ENCODE results near the gene LRMDA. TPM values are rescaled to one million over a fixed set of nuclear protein-coding genes. Genes with fewer than 3 reads are reported as not detected.

LRMDA gene
- total and polyA plus RNA-seq, 2 of the 8 experiments (the other 6 are each of a cell fraction or from before 2014, with no cell fraction given) = 0.86 to 2.8 TPM

DNA sequence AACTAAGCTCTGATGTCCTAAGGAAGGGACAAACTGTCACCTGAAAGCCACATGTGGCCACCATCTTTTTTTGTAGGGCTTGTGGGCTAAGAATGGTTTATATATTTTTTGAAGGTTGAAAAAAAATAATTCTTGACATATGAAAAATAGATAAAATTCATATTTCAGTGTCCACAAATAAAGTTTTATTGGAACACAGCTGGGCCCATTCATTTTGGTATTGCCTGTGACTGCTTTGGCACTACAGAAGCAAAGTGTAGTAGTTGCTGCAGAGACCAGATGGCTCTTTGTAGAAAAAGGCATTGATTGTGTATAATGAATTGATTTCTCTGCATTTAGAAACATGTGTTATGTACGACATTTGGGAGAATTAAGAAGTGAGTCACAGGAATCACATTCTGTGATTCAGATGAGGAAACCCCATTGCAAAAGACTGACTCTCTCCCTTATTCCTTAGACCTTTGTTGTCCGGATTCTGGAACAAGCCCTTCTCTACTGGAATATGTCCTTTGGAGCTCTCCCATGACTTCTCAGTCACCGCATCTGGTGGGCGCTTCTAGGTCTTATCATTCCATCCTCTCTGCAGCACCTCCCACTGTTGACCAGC is 438.7 kb downstream of the LRMDA start:
- H2BK12ac ChIP-seq (ENCODE audit: low read depth, low read length) = no peak overlapping the region
- no peak overlapping the region for H2BK120ac ChIP-seq (replicated peaks; ENCODE audit: low read depth, low read length)
- CTCF ChIA-PET (ENCODE audit: partially characterized antibody) = interaction anchor here (1.0 to 1.2 kb wide), 2 partner anchors 12 to 181 kb away, joined by 3 read pairs; no protein-coding TSS in a partner anchor
- H3K36me3 ChIP-seq (ENCODE audit: control insufficient read depth in 2 of 4, insufficient read depth in 4 of 4, low read length in 3 of 4) = no peaks in the 10 kb centered on the region; a peak in 1 of 8 replicates
- no peak overlapping the region for H3K27ac ChIP-seq (ENCODE audit: low read depth, low read length)
- no peak overlapping the region for H4K91ac ChIP-seq (replicated peaks; ENCODE audit: insufficient read length, low read length)
- H3K23ac ChIP-seq (ENCODE audit: insufficient read length) = no peak overlapping the region
- no peak overlapping the region for H3K4me3 ChIP-seq (ENCODE audit: extremely low read depth in 1 of 4, insufficient read depth in 2 of 4, low read depth in 3 of 4, low read length in 4 of 4)
- H3K23me2 ChIP-seq (ENCODE audit: low read depth, low read length) = no peaks in the 10 kb centered on the region
- 93% methylated on average over 4 of the region's 4 CpGs; no CpG with 5 or more reads in 1 of the 2 experiments for WGBS, 2 experiments (ENCODE audit: extremely low coverage in 1 of 2, insufficient coverage in 1 of 2, insufficient read length in 1 of 2, insufficient replicate concordance in 2 of 2, low coverage in 1 of 2, low lambda C conversion rate in 2 of 2, missing lambda C conversion rate in 1 of 2)
- no peak overlapping the region for H2AFZ ChIP-seq (ENCODE audit: low read length)
- H2BK20ac ChIP-seq (ENCODE audit: low read length) = no peak overlapping the region
- H3K79me2 ChIP-seq (ENCODE audit: control insufficient read depth in 1 of 2, insufficient read depth in 2 of 2, low read length in 2 of 2) = no peaks in the 10 kb centered on the region
- H3K14ac ChIP-seq (ENCODE audit: insufficient read length) = no peak overlapping the region
- H3K4me2 ChIP-seq (ENCODE audit: insufficient read depth in 1 of 2, low read depth in 2 of 2, low read length in 2 of 2) = no peak overlapping the region
- no peak overlapping the region for H3K4ac ChIP-seq (replicated peaks; ENCODE audit: insufficient read length, low read depth, low read length)
- no peak overlapping the region for H4K8ac ChIP-seq (ENCODE audit: extremely low read depth, insufficient read depth, low read length)
- DNase-seq (ENCODE audit: low read depth in 1 of 2, low spot score in 2 of 2) = no peak
- no peak overlapping the region for H4K5ac ChIP-seq (ENCODE audit: insufficient read length, low read depth, low read length)
- H3K56ac ChIP-seq (replicated peaks; ENCODE audit: insufficient read length, low read depth, low read length) = no peak overlapping the region
- POLR2A ChIA-PET (ENCODE audit: partially characterized antibody) = no interaction called here
- H2BK15ac ChIP-seq (ENCODE audit: low read length) = no peak overlapping the region
- no peaks in the 10 kb centered on the region for H3K9me3 ChIP-seq (ENCODE audit: insufficient read depth in 2 of 2, low read depth in 1 of 2, low read length in 1 of 2)
- H2AK5ac ChIP-seq (ENCODE audit: low read depth, low read length) = no peak overlapping the region
- no peak overlapping the region for H3K9ac ChIP-seq (replicated peaks in 1 of 4; ENCODE audit: extremely low read depth in 1 of 4, low read depth in 3 of 4, low read length in 3 of 4)
- no peaks in the 10 kb centered on the region for H3K27me3 ChIP-seq (replicated peaks in 1 of 4; ENCODE audit: control insufficient read depth in 3 of 4, extremely low read depth in 1 of 4, insufficient read depth in 3 of 4, low read length in 3 of 4)
- FAIRE-seq = no peak
- no peaks in the 10 kb centered on the region for H3K79me1 ChIP-seq (ENCODE audit: low read depth, low read length)
- no peaks in the 10 kb centered on the region for H4K20me1 ChIP-seq (replicated peaks in 1 of 2; ENCODE audit: control insufficient read depth in 1 of 2, insufficient read depth in 2 of 2, low read length in 2 of 2)
- no peak overlapping the region for H2BK5ac ChIP-seq (ENCODE audit: low read depth, low read length)
- no peak overlapping the region for H3K18ac ChIP-seq (ENCODE audit: extremely low read depth, low read length)
- H3K4me1 ChIP-seq (replicated peaks in 1 of 4; ENCODE audit: control insufficient read depth in 3 of 4, insufficient read depth in 4 of 4, low read length in 3 of 4) = no peaks in the 10 kb centered on the region
- TF ChIP-seq KDM1A (IDR thresholded peaks at IDR 0.05; ENCODE audit: borderline replicate concordance, low read length) = no peak
- no peak for TF ChIP-seq BACH1 (IDR thresholded peaks at IDR 0.05; ENCODE audit: low read length)
- no peak for TF ChIP-seq TAF7 (optimal IDR thresholded peaks at IDR 0.05; ENCODE audit: borderline replicate concordance, low read depth, low read length)
- TF ChIP-seq POU5F1 (IDR thresholded peaks at IDR 0.05; ENCODE audit: low read depth, low read length) = no peak
- TF ChIP-seq EZH2 (IDR thresholded peaks at IDR 0.05; ENCODE audit: low read depth, low read length, severe bottlenecking) = no peak
- TF ChIP-seq BRCA1 (IDR thresholded peaks at IDR 0.05; ENCODE audit: low read depth, low read length) = no peak
- no peak for TF ChIP-seq CEBPB (IDR thresholded peaks at IDR 0.05; ENCODE audit: low read depth, low read length)
- TF ChIP-seq CHD2 (IDR thresholded peaks at IDR 0.05; ENCODE audit: low read length) = no peak
- TF ChIP-seq TEAD4 (IDR thresholded peaks at IDR 0.05; ENCODE audit: low read depth, low read length) = no peak
- TF ChIP-seq FOSL1 (IDR thresholded peaks at IDR 0.05; ENCODE audit: insufficient read depth, low read depth, low read length) = no peak
- TF ChIP-seq SP2 (IDR thresholded peaks at IDR 0.05; ENCODE audit: low read length) = no peak
- no peak for TF ChIP-seq KDM4A (IDR thresholded peaks at IDR 0.05; ENCODE audit: low read depth, low read length, severe bottlenecking)
- TF ChIP-seq, protein P1, sequence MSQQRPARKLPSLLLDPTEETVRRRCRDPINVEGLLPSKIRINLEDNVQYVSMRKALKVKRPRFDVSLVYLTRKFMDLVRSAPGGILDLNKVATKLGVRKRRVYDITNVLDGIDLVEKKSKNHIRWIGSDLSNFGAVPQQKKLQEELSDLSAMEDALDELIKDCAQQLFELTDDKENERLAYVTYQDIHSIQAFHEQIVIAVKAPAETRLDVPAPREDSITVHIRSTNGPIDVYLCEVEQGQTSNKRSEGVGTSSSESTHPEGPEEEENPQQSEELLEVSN (IDR thresholded peaks at IDR 0.05) = no peak
- no peak for TF ChIP-seq TAF1 (IDR thresholded peaks at IDR 0.05; ENCODE audit: low read depth, low read length)
